ENCODE measurements around the gene RPUSD3.
"Not testable (repeated sequence)": the region's sequence is repeated elsewhere in the genome, so short reads cannot be mapped to it uniquely, and the experiment has no call there.

The RPUSD3 gene

GRCh38 chr3:9865125-9865637 is 21.4 kb upstream of the RPUSD3 start:
- not testable (repeated sequence) for DNase-seq (ENCODE audit: low read depth in 2 of 2)

GRCh38 chr3:9864200-9864927 is 20.6 kb upstream of the RPUSD3 start:
- DNase-seq (ENCODE audit: low read depth in 2 of 2) = no peak

DNA sequence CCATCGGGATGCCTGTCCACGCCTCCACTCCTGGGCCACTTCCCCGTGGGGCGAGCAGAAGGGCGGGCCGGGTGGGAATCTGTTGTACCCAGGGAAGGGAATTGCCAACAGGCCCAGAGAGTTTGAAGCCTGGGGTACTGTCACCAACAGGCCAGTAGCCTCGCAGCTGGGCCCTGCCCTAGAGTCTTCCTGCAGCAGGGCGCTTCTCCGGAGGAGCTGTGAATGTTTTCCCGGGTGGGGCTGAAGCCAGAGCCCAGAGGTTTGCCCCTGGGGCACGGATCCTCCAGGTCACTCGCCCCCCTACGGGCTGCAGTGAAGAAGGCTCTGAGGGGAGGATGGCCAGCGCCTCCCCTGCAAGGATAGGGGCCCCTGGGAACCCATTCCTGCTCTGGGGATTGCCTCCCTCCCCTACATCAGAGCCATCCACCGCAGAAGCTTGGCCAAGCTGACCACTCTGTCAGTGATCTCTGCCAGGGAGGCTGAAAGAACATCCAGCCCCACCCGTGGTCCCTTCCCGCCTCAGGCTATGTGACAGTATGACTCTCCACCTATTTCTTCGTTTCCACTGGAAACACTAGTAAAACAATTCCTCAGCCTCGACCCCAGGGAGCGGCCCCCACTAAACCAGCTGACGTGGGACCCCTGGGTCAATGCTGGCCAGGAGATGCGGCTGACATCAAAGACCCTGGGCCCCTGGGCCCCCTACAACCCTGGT is 19.4 kb upstream of the RPUSD3 start:
- DNase-seq (ENCODE audit: low read depth in 2 of 2) = no peak

GRCh38 chr3:9862391-9863057 is 18.7 kb upstream of the RPUSD3 start:
- no peak for DNase-seq (ENCODE audit: low read depth in 2 of 2)

DNA sequence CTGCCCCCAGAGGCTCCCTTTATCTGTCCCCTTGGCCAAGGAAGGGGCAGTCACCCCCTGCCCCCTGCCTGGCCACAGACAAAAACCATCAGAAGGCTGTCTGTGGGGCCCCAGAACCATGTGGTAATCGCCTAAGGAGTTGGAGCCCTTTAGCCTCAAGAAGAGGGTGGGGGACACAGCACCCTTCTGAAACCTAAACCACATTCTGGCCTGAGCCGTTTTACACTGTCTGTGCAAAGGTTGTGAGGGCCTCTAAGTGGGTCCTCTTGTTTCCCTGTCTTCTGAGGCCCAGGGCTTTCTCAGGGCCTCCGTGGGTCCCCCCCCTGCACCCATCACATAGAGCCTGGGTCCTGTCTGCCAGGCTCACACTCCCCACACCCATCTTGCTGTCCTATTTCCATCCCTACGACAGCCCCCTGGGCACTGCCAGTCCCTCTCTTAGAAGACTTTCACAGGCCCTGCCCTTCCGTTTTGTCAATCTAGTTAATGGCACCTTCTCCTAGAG is 17.9 kb upstream of the RPUSD3 start:
- DNase-seq (ENCODE audit: low read depth in 2 of 2) = no peak

DNA sequence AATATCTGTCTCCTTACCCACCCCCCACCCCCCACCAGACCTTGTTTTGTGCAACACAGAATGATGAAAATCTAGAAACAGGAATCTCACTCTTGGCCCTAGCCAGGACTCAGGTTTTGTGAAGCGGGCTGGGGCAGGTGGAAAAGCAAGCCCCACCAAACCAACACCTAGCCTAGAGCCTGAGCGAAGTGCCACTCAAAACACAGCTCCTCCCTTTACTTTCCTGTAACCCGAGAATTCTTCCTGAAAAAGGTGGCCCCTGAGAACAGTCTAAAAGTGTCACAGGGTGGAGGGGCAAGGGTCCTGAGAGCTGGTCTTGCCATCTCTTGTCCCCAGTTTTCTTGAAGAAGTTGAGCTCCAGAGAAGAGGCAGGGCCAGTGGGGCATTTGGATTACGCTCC is 17.4 kb upstream of the RPUSD3 start:
- DNase-seq (ENCODE audit: low read depth in 2 of 2) = no peak

- DNase-seq (ENCODE audit: low read depth in 2 of 2) = no peak
Observed at GRCh38 chr3:9859530-9860025, 15.8 kb upstream of the RPUSD3 start.

DNA sequence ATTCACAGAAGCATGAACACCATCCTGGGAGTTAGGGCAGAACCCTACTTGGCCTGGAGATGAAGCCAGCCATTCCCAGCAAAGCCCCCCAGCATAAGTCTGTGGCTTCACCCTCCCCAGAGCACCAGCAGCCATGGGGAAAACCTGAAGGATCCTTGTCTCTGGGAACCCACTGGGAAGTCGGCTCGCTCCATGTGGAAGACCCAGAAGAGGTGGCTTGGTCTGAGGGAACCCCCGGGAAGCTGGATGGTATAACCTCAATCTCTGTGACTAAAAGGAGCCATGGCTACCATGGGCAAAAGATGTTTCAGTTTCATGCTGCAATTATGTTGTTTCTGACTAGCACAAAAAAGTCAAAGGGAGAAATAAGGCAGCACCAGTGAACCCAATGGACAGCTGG is 11.8 kb upstream of the RPUSD3 start:
- no peak for DNase-seq (ENCODE audit: low read depth in 2 of 2)

GRCh38 chr3:9854291-9854940 is 10.6 kb upstream of the RPUSD3 start:
- DNase-seq (ENCODE audit: low read depth in 2 of 2) = not testable (repeated sequence)

DNA sequence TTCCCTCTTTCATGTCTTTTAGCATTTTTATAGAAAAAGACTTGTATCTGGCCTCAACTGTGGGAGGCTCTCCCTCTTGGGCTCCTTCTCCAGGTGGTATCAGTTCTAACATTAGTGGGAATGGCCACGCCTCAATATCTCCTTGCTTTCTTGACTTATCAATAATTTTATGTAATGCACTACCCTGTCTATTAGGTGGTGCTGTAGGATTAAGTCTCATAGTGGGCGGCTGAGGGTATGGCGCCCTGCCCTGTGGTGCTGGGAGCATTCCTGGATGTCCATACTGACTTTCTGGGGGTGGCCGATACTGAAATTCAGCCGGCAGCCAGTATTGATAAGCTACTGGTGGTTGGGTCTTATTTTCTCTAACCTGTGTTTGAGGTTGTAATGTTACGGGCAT is 8.7 kb upstream of the RPUSD3 start:
- DNase-seq (ENCODE audit: low read depth in 2 of 2) = no peak

- DNase-seq (ENCODE audit: low read depth in 2 of 2) = not testable (repeated sequence)
Observed at GRCh38 chr3:9851926-9852325, 8.1 kb upstream of the RPUSD3 start.

GRCh38 chr3:9851383-9851782 is 7.6 kb upstream of the RPUSD3 start:
- not testable (repeated sequence) for DNase-seq (ENCODE audit: low read depth in 2 of 2)

- not testable (repeated sequence) for DNase-seq (ENCODE audit: low read depth in 2 of 2)
Observed at GRCh38 chr3:9848860-9849259, 5.1 kb upstream of the RPUSD3 start.

GRCh38 chr3:9847870-9848269 is 4.1 kb upstream of the RPUSD3 start:
- not testable (repeated sequence) for DNase-seq (ENCODE audit: low read depth in 2 of 2)

- no peak for DNase-seq (ENCODE audit: low read depth in 2 of 2)
Observed at GRCh38 chr3:9846931-9847488, 3.2 kb upstream of the RPUSD3 start.

GRCh38 chr3:9846231-9846630 is 2.4 kb upstream of the RPUSD3 start:
- no peak for DNase-seq (ENCODE audit: low read depth in 2 of 2)

DNA sequence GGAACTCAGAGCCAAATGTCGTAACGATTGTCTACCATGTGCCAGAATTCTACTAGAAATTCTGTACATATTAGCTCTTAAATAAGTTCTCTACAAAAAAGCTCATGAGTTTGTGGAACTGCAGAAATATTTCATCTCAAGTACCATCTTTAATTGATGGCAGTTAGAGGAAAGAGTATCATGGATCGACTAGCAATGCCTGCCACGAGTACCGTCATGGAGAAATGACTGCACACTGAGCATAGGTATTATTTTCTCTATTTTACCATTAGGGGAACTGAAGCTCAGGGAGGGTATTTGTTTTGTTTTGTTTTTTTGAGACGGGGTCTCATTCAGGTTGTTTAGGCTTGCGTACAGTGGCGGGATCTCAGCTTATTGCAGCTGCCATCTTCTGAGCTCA is 2.8 kb downstream of the RPUSD3 start:
- no peak for DNase-seq (ENCODE audit: low read depth in 2 of 2)

DNA sequence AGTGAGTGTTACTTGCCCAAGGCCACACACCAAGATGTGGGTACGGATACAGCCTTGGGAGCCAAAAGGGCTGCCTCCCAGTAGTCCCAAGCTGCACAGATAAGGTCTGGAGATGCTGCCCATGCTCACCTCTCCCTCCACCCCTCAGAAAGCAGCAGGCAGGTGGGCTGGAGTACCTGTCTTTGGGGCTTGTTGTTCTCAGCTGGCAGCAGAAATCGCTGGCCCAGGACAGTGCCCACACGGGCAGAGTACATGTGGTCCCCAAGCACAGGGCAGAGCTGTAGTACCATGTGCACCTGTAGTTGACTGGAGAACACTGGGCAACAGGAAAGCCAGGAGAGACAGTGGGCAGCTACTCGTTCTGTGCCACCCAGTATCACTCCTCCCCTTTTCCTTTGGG is 5.0 kb downstream of the RPUSD3 start:
- DNase-seq (ENCODE audit: low read depth in 2 of 2) = no peak

GRCh38 chr3:9837701-9838582 is 5.9 kb downstream of the RPUSD3 start:
- no peak for DNase-seq (ENCODE audit: low read depth in 2 of 2)
